A673 (cell line): Measurements from ENCODE around the gene NELL1. TPM values are rescaled to one million over a fixed set of nuclear protein-coding genes. Genes with fewer than 3 reads are reported as not detected.
A peak's percentile ranks its signal among the peaks of the same experiment; 100 is the strongest.

Source experiments
- BruUV-seq: library from RNA; stranded (reverse); fragments of 400-500 nt; replicated peaks from 2 replicates; lab custom pipeline; 2021; lab: Mats Ljungman, UMichigan
- CTCF ChIA-PET: fragments of 300-600 bp; sonication (Branson Sonifier 250); formaldehyde crosslinking; loops from one replicate; lab custom pipeline; 2022; ENCODE audit warnings: antibody characterized with exemption; lab: Charles Lee
- POLR2A ChIA-PET: fragments of 300-600 bp; sonication (Branson Sonifier 250); formaldehyde crosslinking; loops from one replicate; lab custom pipeline; 2022; ENCODE audit warnings: antibody characterized with exemption; ENCODE audit not compliant: low non-redundant PET; lab: Charles Lee
- DNase-seq: peaks from one replicate; pipeline ENCODE4 v3.0.0-alpha.2; 2015; ENCODE audit warnings: low spot score
- H3K27ac ChIP-seq: fragments of 200-600 bp; sonication (generic); 2 replicates; pipeline ENCODE4 v1.5.1; 2016; ENCODE audit warnings: mixed run types, low read depth, mild to moderate bottlenecking, mixed read lengths, antibody characterized with exemption, low read length; ENCODE audit not compliant: poor library complexity, severe bottlenecking
- H3K27me3 ChIP-seq: fragments of 200-600 bp; sonication (generic); replicated peaks from 2 replicates; pipeline ENCODE4 v1.6.1; 2017; ENCODE audit warnings: mixed run types, low read depth, mild to moderate bottlenecking, mixed read lengths, antibody characterized with exemption, low read length; ENCODE audit not compliant: insufficient read depth, poor library complexity
- H3K36me3 ChIP-seq: fragments of 200-600 bp; sonication (generic); 2 replicates; pipeline ENCODE4 v1.6.1; 2016; ENCODE audit warnings: mixed run types, mild to moderate bottlenecking, mixed read lengths, antibody characterized with exemption, low read length; ENCODE audit not compliant: insufficient read depth, poor library complexity, severe bottlenecking
- H3K4me1 ChIP-seq: fragments of 200-600 bp; sonication (generic); 2 replicates; pipeline ENCODE4 v1.6.1; 2017; ENCODE audit warnings: mixed run types, mild to moderate bottlenecking, mixed read lengths, antibody characterized with exemption, low read length; ENCODE audit not compliant: insufficient read depth, poor library complexity, severe bottlenecking
- H3K4me3 ChIP-seq: fragments of 200-600 bp; sonication (generic); 2 replicates; pipeline ENCODE4 v1.5.1; 2016; ENCODE audit warnings: low read depth, mixed run types, mild to moderate bottlenecking, mixed read lengths, low read length; ENCODE audit not compliant: poor library complexity, severe bottlenecking
- H3K9me3 ChIP-seq: fragments of 200-600 bp; sonication (generic); 2 replicates; pipeline ENCODE4 v1.6.1; 2016; ENCODE audit warnings: mixed run types, low read depth, mild to moderate bottlenecking, mixed read lengths, antibody characterized with exemption, low read length; ENCODE audit not compliant: poor library complexity, severe bottlenecking
- EZH2 ChIP-seq: fragments of 200-600 bp; sonication (generic); IDR thresholded peaks from 2 replicates; pipeline ENCODE4 v1.6.1; 2017; ENCODE audit warnings: borderline replicate concordance, low read depth, mild to moderate bottlenecking, mixed read lengths, antibody characterized with exemption, low read length; ENCODE audit not compliant: poor library complexity, severe bottlenecking
- intact Hi-C: fragments of 100-400 bp; cut with micrococcal nuclease; formaldehyde crosslinking; loops from one replicate; pipeline ENCODE4 v1.10.0; 2022; ENCODE audit not compliant: unreplicated experiment
- total RNA-seq: library from RNA; stranded (reverse); gene quantifications from 2 replicates; pipeline ENCODE4 v1.2.3, GENCODE V29; 2021
- TF ChIP-seq, protein P1 (sequence below): fragments of 300-800, 200-600 bp; sonication (generic); conservative IDR thresholded peaks from 2 replicates; pipeline ENCODE4 v1.5.1; 2017; ENCODE audit warnings: low read depth, mild to moderate bottlenecking, antibody characterized with exemption, low read length, moderate library complexity, mixed read lengths

NELL1 gene
- total RNA-seq, 1 experiment from 2014 or later = 0.32 TPM

DNA sequence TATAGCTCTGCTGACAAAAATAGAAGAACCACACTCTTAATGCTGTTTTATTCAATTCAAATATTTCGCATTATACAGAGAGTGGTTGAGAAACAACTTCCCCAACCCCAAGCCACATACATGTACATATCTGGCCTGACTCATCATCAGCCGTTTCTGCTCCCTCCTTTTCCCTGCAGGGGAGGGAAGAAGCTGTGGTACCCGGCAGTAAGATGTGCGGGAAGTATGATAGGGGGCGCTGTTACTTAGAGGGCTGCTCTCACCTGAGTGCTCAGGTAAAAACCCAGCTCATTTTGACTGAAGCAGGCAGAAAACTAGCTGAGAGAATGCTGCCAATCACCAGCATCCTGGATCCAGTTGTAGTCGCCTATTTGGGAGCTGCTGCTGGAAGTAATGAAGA is 85.5 kb downstream of the NELL1 start:
- Histone ChIP-seq H3K27me3 (no peaks in the 10 kb centered on the region), H3K27ac (no peak overlapping the region), H3K4me3 (no peak overlapping the region), H3K9me3 (no peaks in the 10 kb centered on the region), H3K36me3 (no peaks in the 10 kb centered on the region), H3K4me1 (no peaks in the 10 kb centered on the region)
- POLR2A ChIA-PET = interaction anchor here (0.5 kb wide), 1 partner anchor 34 kb away, joined by 4 read pairs; no protein-coding TSS in a partner anchor
- intact Hi-C loops = no loop called here
- BruUV-seq = no TSS peak
- TF ChIP-seq, protein P1, sequence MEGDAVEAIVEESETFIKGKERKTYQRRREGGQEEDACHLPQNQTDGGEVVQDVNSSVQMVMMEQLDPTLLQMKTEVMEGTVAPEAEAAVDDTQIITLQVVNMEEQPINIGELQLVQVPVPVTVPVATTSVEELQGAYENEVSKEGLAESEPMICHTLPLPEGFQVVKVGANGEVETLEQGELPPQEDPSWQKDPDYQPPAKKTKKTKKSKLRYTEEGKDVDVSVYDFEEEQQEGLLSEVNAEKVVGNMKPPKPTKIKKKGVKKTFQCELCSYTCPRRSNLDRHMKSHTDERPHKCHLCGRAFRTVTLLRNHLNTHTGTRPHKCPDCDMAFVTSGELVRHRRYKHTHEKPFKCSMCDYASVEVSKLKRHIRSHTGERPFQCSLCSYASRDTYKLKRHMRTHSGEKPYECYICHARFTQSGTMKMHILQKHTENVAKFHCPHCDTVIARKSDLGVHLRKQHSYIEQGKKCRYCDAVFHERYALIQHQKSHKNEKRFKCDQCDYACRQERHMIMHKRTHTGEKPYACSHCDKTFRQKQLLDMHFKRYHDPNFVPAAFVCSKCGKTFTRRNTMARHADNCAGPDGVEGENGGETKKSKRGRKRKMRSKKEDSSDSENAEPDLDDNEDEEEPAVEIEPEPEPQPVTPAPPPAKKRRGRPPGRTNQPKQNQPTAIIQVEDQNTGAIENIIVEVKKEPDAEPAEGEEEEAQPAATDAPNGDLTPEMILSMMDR = peak; percentile 23; the same call in 1 of the 2 replicates
- TF ChIP-seq EZH2 = no peak
- peak; percentile 4 for DNase-seq
- CTCF ChIA-PET = no interaction called here

DNA sequence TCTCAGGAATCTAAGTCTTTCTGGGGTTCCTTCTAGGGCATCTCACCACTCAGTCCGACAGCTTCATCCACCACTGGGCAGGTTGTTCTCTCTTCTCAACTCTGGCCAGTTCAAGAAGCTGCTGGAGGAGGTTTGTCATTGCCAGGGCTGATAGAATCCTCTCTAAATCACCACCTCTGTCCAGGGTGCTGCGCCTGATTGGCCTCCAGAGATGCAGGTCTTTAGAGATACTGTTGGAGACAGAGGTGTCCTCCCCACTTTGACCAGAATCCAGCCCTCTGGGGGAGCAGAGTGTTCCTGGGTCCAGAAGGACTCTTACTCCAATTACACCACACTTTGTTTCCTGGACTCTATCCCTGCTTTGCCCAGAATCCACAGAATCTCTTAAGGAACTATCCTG is 90.2 kb downstream of the NELL1 start:
- no TSS peak for BruUV-seq
- POLR2A ChIA-PET = no interaction called here
- CTCF ChIA-PET = no interaction called here

DNA sequence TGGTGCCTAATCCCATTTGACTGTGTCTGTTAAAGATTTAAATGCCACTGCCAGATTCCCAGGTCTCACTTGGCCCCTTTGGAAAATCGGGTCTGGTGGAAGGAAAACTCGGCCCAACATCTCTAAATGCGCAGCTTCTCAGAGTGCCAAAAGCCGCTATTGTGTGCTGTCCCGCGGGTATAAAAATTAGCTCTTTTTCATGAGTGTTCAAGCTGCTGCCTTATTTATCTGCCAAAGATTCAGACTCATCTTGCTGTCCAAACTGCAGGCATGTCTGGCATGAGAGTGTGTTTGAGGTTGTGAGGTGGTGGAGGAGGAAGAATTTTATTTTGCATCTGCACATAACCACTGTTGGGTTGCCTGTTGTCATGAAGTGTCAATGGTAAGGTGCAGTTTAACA is 91.4 kb downstream of the NELL1 start:
- intact Hi-C loops = no loop called here
- no peak overlapping the region for H3K27ac ChIP-seq
- POLR2A ChIA-PET = no interaction called here
- H3K27me3 ChIP-seq = no peaks in the 10 kb centered on the region
- H3K4me3 ChIP-seq = no peak overlapping the region
- no TSS peak for BruUV-seq
- H3K9me3 ChIP-seq = no peaks in the 10 kb centered on the region
- H3K4me1 ChIP-seq = no peaks in the 10 kb centered on the region
- TF ChIP-seq, protein P1 = no peak
- TF ChIP-seq EZH2 = no peak
- CTCF ChIA-PET = no interaction called here
- no peak for DNase-seq
- H3K36me3 ChIP-seq = no peaks in the 10 kb centered on the region

More for the DNA sequence above, 90.2 kb downstream of the NELL1 start:
- Histone ChIP-seq H3K4me3 (no peak overlapping the region), H3K27me3 (no peaks in the 10 kb centered on the region), H3K9me3 (no peaks in the 10 kb centered on the region), H3K27ac (no peak overlapping the region), H3K4me1 (no peaks in the 10 kb centered on the region), H3K36me3 (no peaks in the 10 kb centered on the region)
- TF ChIP-seq, protein P1 = no peak
- no peak for TF ChIP-seq EZH2
- intact Hi-C loops = no loop called here
- no peak for DNase-seq
